ENCODE measurements around the gene TANK. TPM values are rescaled to one million over a fixed set of nuclear protein-coding genes. Genes with fewer than 3 reads are reported as not detected.

Gene TANK
- total RNA-seq, 4 donors from 2014 or later, result 94.2 to 178 (median 141) TPM

GRCh38 chr2:161116509-161116908, 43.7 kb upstream of the TANK start:
- TF ChIP-seq CTCF (IDR thresholded peaks at IDR 0.05; ENCODE audit: low read depth), result no peak

- no peak for TF ChIP-seq CTCF (IDR thresholded peaks at IDR 0.05; ENCODE audit: low read depth)
These were observed 42.7 kb upstream of the TANK start for GRCh38 chr2:161117506-161117905.

- no peak for TF ChIP-seq CTCF (IDR thresholded peaks at IDR 0.05; ENCODE audit: low read depth)
These were observed 41.5 kb upstream of the TANK start for GRCh38 chr2:161118722-161119121.

- TF ChIP-seq CTCF (IDR thresholded peaks at IDR 0.05; ENCODE audit: low read depth), result no peak
These were observed 40.7 kb upstream of the TANK start for GRCh38 chr2:161119483-161119882.

GRCh38 chr2:161120775-161121174, 39.5 kb upstream of the TANK start:
- no peak for TF ChIP-seq CTCF (IDR thresholded peaks at IDR 0.05; ENCODE audit: low read depth)

GRCh38 chr2:161121622-161122021, 38.6 kb upstream of the TANK start:
- TF ChIP-seq CTCF (IDR thresholded peaks at IDR 0.05; ENCODE audit: low read depth), result no peak

GRCh38 chr2:161122772-161123530, 37.3 kb upstream of the TANK start:
- no peak for TF ChIP-seq CTCF (IDR thresholded peaks at IDR 0.05; ENCODE audit: low read depth)

All from subcutaneous adipose tissue (tissue), 4 donors.